Measurements from ENCODE around the gene NPNT. TPM values are rescaled to one million over a fixed set of nuclear protein-coding genes. Genes with fewer than 3 reads are reported as not detected.

The NPNT gene
- total RNA-seq, 1 donor from 2014 or later, result 11.0 TPM

DNA sequence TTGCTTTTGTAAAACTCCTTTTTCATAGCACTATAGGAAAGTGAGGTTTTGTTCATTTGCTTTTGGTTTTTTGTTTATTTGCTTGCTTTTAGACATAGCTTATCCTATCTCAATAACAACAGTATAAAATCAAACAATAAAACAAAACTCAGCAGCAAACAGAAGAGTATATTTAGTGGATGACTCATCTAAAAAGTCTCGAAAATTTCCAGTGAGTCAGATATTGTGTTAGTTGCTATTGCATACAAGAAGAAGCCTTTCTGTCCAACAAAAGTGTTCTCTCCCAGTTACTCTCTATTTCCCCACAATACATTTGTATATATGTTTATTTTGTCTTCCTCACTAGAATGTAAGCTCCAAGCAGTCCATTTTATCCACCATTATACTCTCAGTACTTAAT lies 36.0 kb upstream of the NPNT start:
- intact Hi-C loops (cut with DNase I), result no loop called here
- H3K27me3 ChIP-seq, result no peaks in the 10 kb centered on the region
- H3K4me1 ChIP-seq, result no peaks in the 10 kb centered on the region
- peak in 1 of 2 donors; percentile 44 for TF ChIP-seq POLR2AphosphoS5 (IDR thresholded peaks at IDR 0.05; ENCODE audit: insufficient read depth in 1 of 2, low read depth in 1 of 2)
- TF ChIP-seq POLR2A (IDR thresholded peaks at IDR 0.05), result no peak
- TF ChIP-seq, protein P1, sequence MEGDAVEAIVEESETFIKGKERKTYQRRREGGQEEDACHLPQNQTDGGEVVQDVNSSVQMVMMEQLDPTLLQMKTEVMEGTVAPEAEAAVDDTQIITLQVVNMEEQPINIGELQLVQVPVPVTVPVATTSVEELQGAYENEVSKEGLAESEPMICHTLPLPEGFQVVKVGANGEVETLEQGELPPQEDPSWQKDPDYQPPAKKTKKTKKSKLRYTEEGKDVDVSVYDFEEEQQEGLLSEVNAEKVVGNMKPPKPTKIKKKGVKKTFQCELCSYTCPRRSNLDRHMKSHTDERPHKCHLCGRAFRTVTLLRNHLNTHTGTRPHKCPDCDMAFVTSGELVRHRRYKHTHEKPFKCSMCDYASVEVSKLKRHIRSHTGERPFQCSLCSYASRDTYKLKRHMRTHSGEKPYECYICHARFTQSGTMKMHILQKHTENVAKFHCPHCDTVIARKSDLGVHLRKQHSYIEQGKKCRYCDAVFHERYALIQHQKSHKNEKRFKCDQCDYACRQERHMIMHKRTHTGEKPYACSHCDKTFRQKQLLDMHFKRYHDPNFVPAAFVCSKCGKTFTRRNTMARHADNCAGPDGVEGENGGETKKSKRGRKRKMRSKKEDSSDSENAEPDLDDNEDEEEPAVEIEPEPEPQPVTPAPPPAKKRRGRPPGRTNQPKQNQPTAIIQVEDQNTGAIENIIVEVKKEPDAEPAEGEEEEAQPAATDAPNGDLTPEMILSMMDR (IDR thresholded peaks at IDR 0.05), result no peak
- no peak overlapping the region for H3K27ac ChIP-seq
- DNase-seq (ENCODE audit: extremely low spot score in 2 of 2), result no peak
- no peak overlapping the region for H3K4me3 ChIP-seq
- H3K9me3 ChIP-seq, result no peaks in the 10 kb centered on the region
- no peaks in the 10 kb centered on the region for H3K36me3 ChIP-seq

DNA sequence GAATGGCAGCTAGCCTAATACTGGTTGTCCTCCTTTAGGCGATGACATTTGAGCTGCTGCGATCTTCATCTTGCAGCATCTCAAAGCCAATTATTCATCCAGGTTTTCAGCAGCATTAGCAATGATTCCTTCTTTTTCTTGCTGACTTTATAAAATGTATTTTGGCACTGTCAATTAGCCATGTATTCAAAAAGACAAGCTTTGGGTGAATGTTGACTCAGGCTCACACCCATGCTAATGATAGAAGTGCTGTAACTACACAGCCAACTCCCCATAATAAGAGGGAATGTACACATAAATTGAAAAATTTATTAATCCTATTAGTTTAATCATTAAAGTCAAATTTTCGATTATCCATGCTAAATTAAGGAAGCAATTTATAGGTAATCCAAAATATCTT lies 24.3 kb upstream of the NPNT start:
- no peak overlapping the region for H3K4me3 ChIP-seq
- no peaks in the 10 kb centered on the region for H3K9me3 ChIP-seq
- H3K36me3 ChIP-seq, result no peaks in the 10 kb centered on the region
- intact Hi-C loops (cut with DNase I), result no loop called here
- no peaks in the 10 kb centered on the region for H3K4me1 ChIP-seq
- no peaks in the 10 kb centered on the region for H3K27me3 ChIP-seq
- DNase-seq (ENCODE audit: extremely low spot score in 2 of 2), result no peak
- TF ChIP-seq, protein P1 (IDR thresholded peaks at IDR 0.05), result no peak
- no peak for TF ChIP-seq POLR2AphosphoS5 (IDR thresholded peaks at IDR 0.05; ENCODE audit: insufficient read depth in 1 of 2, low read depth in 1 of 2)
- no peak for TF ChIP-seq POLR2A (IDR thresholded peaks at IDR 0.05)
- H3K27ac ChIP-seq, result no peak overlapping the region

DNA sequence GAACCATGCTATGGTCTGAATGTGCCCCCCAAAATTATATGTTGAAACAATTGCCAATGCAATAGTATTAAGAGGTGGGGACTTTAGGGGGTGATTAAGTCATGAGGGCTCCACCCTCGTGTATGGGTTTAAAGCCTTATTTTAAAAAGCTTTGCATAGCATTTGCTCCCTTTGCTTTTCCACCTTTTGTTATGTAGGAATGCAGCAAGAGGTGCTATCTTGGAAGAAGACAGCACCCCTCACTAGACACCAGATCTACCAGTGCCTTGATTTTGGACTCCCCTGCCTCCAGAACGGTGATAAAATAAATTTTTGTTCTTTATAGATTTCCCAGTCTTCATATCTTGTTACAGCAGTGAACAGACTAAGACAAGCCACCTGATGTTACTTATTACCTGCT lies 23.3 kb upstream of the NPNT start:
- Histone ChIP-seq H3K9me3 (no peaks in the 10 kb centered on the region), H3K27me3 (no peaks in the 10 kb centered on the region), H3K4me1 (no peaks in the 10 kb centered on the region), H3K27ac (no peak overlapping the region), H3K36me3 (no peaks in the 10 kb centered on the region), H3K4me3 (no peak overlapping the region)
- no peak for DNase-seq (ENCODE audit: extremely low spot score in 2 of 2)
- TF ChIP-seq, protein P1 (IDR thresholded peaks at IDR 0.05), result no peak
- TF ChIP-seq POLR2AphosphoS5 (IDR thresholded peaks at IDR 0.05; ENCODE audit: insufficient read depth in 1 of 2, low read depth in 1 of 2) (no peak), POLR2A (IDR thresholded peaks at IDR 0.05) (no peak)
- intact Hi-C loops (cut with DNase I), result no loop called here

DNA sequence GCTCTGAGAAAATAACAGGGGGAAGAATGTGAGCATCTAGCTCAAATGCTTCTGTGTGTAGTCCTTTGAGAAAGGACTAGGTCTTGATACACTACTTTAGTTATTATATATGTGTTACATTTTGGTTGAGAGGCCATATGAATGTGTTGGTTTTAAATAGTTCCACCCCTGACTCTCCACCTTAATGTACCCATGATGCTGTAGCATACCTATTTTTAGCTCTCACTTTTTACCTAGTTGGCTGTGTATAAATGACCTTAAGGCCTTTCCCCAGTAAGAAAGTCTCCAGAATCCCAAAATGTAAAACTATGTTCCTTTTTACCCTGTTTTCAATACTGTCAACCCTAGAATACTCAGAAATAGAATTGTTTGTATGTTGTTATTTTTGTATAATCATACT lies 20.0 kb upstream of the NPNT start:
- Histone ChIP-seq H3K27me3 (no peaks in the 10 kb centered on the region), H3K4me3 (no peak overlapping the region), H3K4me1 (no peaks in the 10 kb centered on the region), H3K27ac (no peak overlapping the region), H3K9me3 (no peaks in the 10 kb centered on the region), H3K36me3 (no peaks in the 10 kb centered on the region)
- TF ChIP-seq, protein P1 (IDR thresholded peaks at IDR 0.05), result no peak
- no peak for TF ChIP-seq POLR2A (IDR thresholded peaks at IDR 0.05)
- no peak for TF ChIP-seq POLR2AphosphoS5 (IDR thresholded peaks at IDR 0.05; ENCODE audit: insufficient read depth in 1 of 2, low read depth in 1 of 2)
- intact Hi-C loops (cut with DNase I), result no loop called here
- DNase-seq (ENCODE audit: extremely low spot score in 2 of 2), result no peak

DNA sequence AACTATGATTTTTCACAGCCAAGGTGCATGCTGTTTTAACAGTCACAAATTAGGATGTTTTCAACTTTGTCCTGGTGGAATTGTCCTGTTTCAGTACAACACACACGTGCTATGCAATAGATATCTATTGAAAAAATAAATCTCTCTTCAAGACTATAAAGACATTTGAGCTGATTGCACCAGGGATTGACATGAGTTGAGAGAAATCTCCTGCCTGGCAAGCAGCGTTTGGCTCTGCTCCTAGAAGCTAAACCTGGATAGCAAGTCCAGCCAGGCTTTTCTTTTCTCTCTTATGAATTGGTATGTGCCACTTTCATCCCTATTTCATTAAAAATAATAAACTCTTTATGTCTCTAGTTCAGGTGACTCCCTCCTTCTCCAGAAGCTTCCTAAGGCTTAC lies 16.6 kb upstream of the NPNT start:
- Histone ChIP-seq H3K4me1 (no peaks in the 10 kb centered on the region), H3K36me3 (no peaks in the 10 kb centered on the region), H3K27me3 (no peaks in the 10 kb centered on the region), H3K4me3 (no peak overlapping the region), H3K9me3 (no peaks in the 10 kb centered on the region), H3K27ac (no peak overlapping the region)
- DNase-seq (ENCODE audit: extremely low spot score in 2 of 2), result no peak
- TF ChIP-seq, protein P1 (IDR thresholded peaks at IDR 0.05), result no peak
- TF ChIP-seq POLR2A (IDR thresholded peaks at IDR 0.05) (no peak), POLR2AphosphoS5 (IDR thresholded peaks at IDR 0.05; ENCODE audit: insufficient read depth in 1 of 2, low read depth in 1 of 2) (no peak)
- intact Hi-C loops (cut with DNase I), result no loop called here

All from vagina (tissue), 2 donors.